Sigmoid colon (tissue), 7 donors: ENCODE measurements around the gene IL18. TPM values are rescaled to one million over a fixed set of nuclear protein-coding genes. Genes with fewer than 3 reads are reported as not detected.

Experiments
- DNase-seq: peaks from one replicate; pipeline ENCODE4 v3.0.0-alpha.2; 2019
- H3K27ac ChIP-seq, 4 donors: fragments of 200-600 bp; sonication (generic); one replicate each; pipeline ENCODE4 v1.5.1; 2016 to 2019; ENCODE audit warnings: mild to moderate bottlenecking in 1 of 4
- H3K27me3 ChIP-seq, 3 donors: fragments of 200-600 bp; sonication (generic); one replicate each; pipeline ENCODE4 v1.5.1; 2019; ENCODE audit warnings: mild to moderate bottlenecking in 1 of 3
- H3K36me3 ChIP-seq, 4 donors: fragments of 200-600 bp; sonication (generic); one replicate each; pipeline ENCODE4 v1.5.1; 2016 to 2019
- H3K4me1 ChIP-seq, 4 donors: fragments of 200-600 bp; sonication (generic); one replicate each; pipeline ENCODE4 v1.5.1; 2017 to 2019
- H3K4me3 ChIP-seq, 4 donors: fragments of 200-600 bp; sonication (generic); one replicate each; pipeline ENCODE4 v1.5.1; 2017 to 2019; ENCODE audit warnings: mild to moderate bottlenecking in 2 of 4, moderate library complexity in 1 of 4
- H3K9me3 ChIP-seq, 4 donors: fragments of 200-600 bp in 3 of 4; sonication (generic) in 3 of 4; one replicate each; pipeline versions ENCODE4 v1.5.1 to v1.6.1; 2013 to 2019
- CTCF ChIP-seq, 4 experiments: fragments of 450-650 bp in 3 of 4; fragments of 200-600 bp in 1 of 4; IDR thresholded peaks; one replicate each; pipeline ENCODE4 v1.5.1; 2016 to 2019; ENCODE audit warnings: antibody characterized with exemption in 4 of 4, mild to moderate bottlenecking in 3 of 4, moderate library complexity in 2 of 4
- EP300 ChIP-seq, 4 donors: sonication (generic); formaldehyde crosslinking; IDR thresholded peaks; one replicate each; pipeline ENCODE4 v1.6.1; 2017; ENCODE audit warnings: antibody characterized with exemption in 4 of 4
- POLR2A ChIP-seq, 2 donors: fragments of 450-650 bp; IDR thresholded peaks; one replicate each; pipeline ENCODE4 v1.6.1; 2016; ENCODE audit warnings: antibody characterized with exemption in 2 of 2, mild to moderate bottlenecking in 2 of 2, moderate library complexity in 2 of 2
- POLR2AphosphoS5 ChIP-seq, 4 donors: sonication (generic); formaldehyde crosslinking; IDR thresholded peaks; one replicate each; pipeline ENCODE4 v1.6.1; 2017; ENCODE audit warnings: antibody characterized with exemption in 4 of 4
- WGBS, 2 donors: extraction: QIAGEN DNeasy Blood & Tissue Kit; methylation state at CpG; one replicate each; pipeline ENCODE4 v1.1.7; 2013; 5-methylcytosine and 5-hydroxymethylcytosine counted together
- intact Hi-C: fragments of 100-400 bp; cut with DNase I; formaldehyde crosslinking; loops from one replicate; pipeline ENCODE4 v1.15.1; 2023
- polyA plus RNA-seq, 3 donors: library from polyadenylated mRNA; stranded (reverse); fragments of 200-250 nt; gene quantifications; one replicate each; pipeline ENCODE4 v1.2.3, GENCODE V29; 2013
- total RNA-seq, 4 donors: library from RNA; depleted of rRNA; stranded (reverse); fragments of >200 nt; gene quantifications; one replicate each; pipeline ENCODE4 v1.1.0, GENCODE V29; 2016
- donor health status: healthy with polysubstance abuse.
- donor health status: Bipolar disorder and iron deficiency.
- donor health status: healthy.

The IL18 gene
- total and polyA plus RNA-seq, 7 donors = 5.8 to 211 (median 18.6) TPM

- intact Hi-C loops = no loop called here
- Histone ChIP-seq H3K4me3 (no peak overlapping the region), H3K4me1 (peaks cover 0 to 31% (median 22%) of the 10 kb centered on the region in 4 donors), H3K27me3 (no peaks in the 10 kb centered on the region), H3K36me3 (no peaks in the 10 kb centered on the region), H3K9me3 (no peaks in the 10 kb centered on the region), H3K27ac (no peak overlapping the region)
- no peak for DNase-seq
- TF ChIP-seq POLR2AphosphoS5 (IDR thresholded peaks at IDR 0.05) = no peak
- 80 to 89% methylated on average over 3 of the region's 3 CpGs for WGBS, 2 donors
These were observed 9.3 kb upstream of the IL18 start for GRCh38 chr11:112173152-112173551.

GRCh38 chr11:112172362-112172994 is 8.6 kb upstream of the IL18 start:
- Histone ChIP-seq H3K36me3 (no peaks in the 10 kb centered on the region), H3K4me1 (peaks cover 0 to 29% (median 22%) of the 10 kb centered on the region in 4 donors), H3K4me3 (no peak overlapping the region), H3K9me3 (no peaks in the 10 kb centered on the region), H3K27ac (no peak overlapping the region), H3K27me3 (no peaks in the 10 kb centered on the region)
- no peak for DNase-seq
- WGBS, 2 donors = 61 to 85% methylated on average over 2 of the region's 2 CpGs
- intact Hi-C loops = no loop called here
- TF ChIP-seq POLR2A (IDR thresholded peaks at IDR 0.05) = no peak
- TF ChIP-seq EP300 (IDR thresholded peaks at IDR 0.05) = no peak
- no peak for TF ChIP-seq CTCF (IDR thresholded peaks at IDR 0.05)
- TF ChIP-seq POLR2AphosphoS5 (IDR thresholded peaks at IDR 0.05) = no peak

GRCh38 chr11:112167145-112167544 is 3.3 kb upstream of the IL18 start, which contains the start of gene TEX12:
TEX12 (plus strand) TSS chr11:112167372; CDS start chr11:112169269, 1,897 bp downstream.
- WGBS, 2 donors = 89 to 91% methylated on average over 25 of the region's 25 CpGs
- H3K27me3 ChIP-seq = no peaks in the 10 kb centered on the region
- H3K4me1 ChIP-seq = no peaks in the 10 kb centered on the region
- no peak within 1 kb of the TSS for H3K4me3 ChIP-seq
- intact Hi-C loops = no loop called here
- H3K27ac ChIP-seq = no peak within 1 kb of the TSS
- no peaks in the 10 kb centered on the region for H3K9me3 ChIP-seq
- no peaks in the 10 kb centered on the region for H3K36me3 ChIP-seq
- no peak for DNase-seq
- no peak for TF ChIP-seq EP300 (IDR thresholded peaks at IDR 0.05)
- no peak for TF ChIP-seq POLR2A (IDR thresholded peaks at IDR 0.05)
- no peak for TF ChIP-seq CTCF (IDR thresholded peaks at IDR 0.05)
- TF ChIP-seq POLR2AphosphoS5 (IDR thresholded peaks at IDR 0.05) = no peak

- H3K9me3 ChIP-seq = no peaks in the 10 kb centered on the region
- H3K27ac ChIP-seq = no peak overlapping the region
- no peak for DNase-seq
- no peak overlapping the region for H3K4me3 ChIP-seq
- no peaks in the 10 kb centered on the region for H3K27me3 ChIP-seq
- WGBS, 2 donors = 11 to 62% methylated on average over 8 of the region's 8 CpGs
- intact Hi-C loops = no loop called here
- TF ChIP-seq POLR2AphosphoS5 (IDR thresholded peaks at IDR 0.05) (no peak), CTCF (IDR thresholded peaks at IDR 0.05) (no peak)
- H3K4me1 ChIP-seq = no peaks in the 10 kb centered on the region
- no peaks in the 10 kb centered on the region for H3K36me3 ChIP-seq
These were observed 2.7 kb upstream of the IL18 start for GRCh38 chr11:112166562-112166961.

GRCh38 chr11:112165049-112165448 is 1.2 kb upstream of the IL18 start:
- 34 to 38% methylated on average over 3 of the region's 3 CpGs for WGBS, 2 donors
- intact Hi-C loops = no loop called here
- H3K27ac ChIP-seq = no peak overlapping the region

More at GRCh38 chr11:112165049-112165448, 1.2 kb upstream of the IL18 start:
- Histone ChIP-seq H3K27me3 (no peaks in the 10 kb centered on the region), H3K4me1 (peaks cover 0 to 8% (median 0%) of the 10 kb centered on the region in 4 donors), H3K4me3 (no peak overlapping the region), H3K9me3 (no peaks in the 10 kb centered on the region), H3K36me3 (no peaks in the 10 kb centered on the region)
- no peak for DNase-seq
- TF ChIP-seq CTCF (IDR thresholded peaks at IDR 0.05) = no peak
- no peak for TF ChIP-seq EP300 (IDR thresholded peaks at IDR 0.05)
- no peak for TF ChIP-seq POLR2AphosphoS5 (IDR thresholded peaks at IDR 0.05)
- no peak for TF ChIP-seq POLR2A (IDR thresholded peaks at IDR 0.05)
